BJ (cell line): Measurements from ENCODE around the gene DHRSX. TPM values are rescaled to one million over a fixed set of nuclear protein-coding genes. Genes with fewer than 3 reads are reported as not detected.

Source experiments
- CTCF ChIA-PET: fragments of 350-600 bp; formaldehyde crosslinking; extraction: SDS; loops from one replicate; lab custom pipeline; 2021; ENCODE audit warnings: antibody characterized with exemption, inconsistent platforms; lab: Yijun Ruan, JAX
- POLR2A ChIA-PET: fragments of 300-600 bp; sonication (Branson Sonifier 250); formaldehyde crosslinking; extraction: SDS; loops from one replicate; lab custom pipeline; 2021; ENCODE audit warnings: antibody characterized with exemption; lab: Charles Lee
- DNase-seq: peaks from one replicate; pipeline ENCODE4 v3.0.0-alpha.2; 2011; ENCODE audit warnings: low read depth
- H3K27me3 ChIP-seq: 2 replicates; pipeline ENCODE4 v1.6.0; 2011; ENCODE audit warnings: low read length; ENCODE audit not compliant: control insufficient read depth, insufficient read depth
- H3K36me3 ChIP-seq: 2 replicates; pipeline ENCODE4 v1.5.1; 2011; ENCODE audit warnings: low read length; ENCODE audit not compliant: control insufficient read depth, insufficient read depth
- H3K4me3 ChIP-seq: 2 replicates; pipeline ENCODE4 v1.5.1; 2011; ENCODE audit warnings: low read depth, mild to moderate bottlenecking, control low read depth, low read length
- polyA plus RNA-seq: library from polyadenylated mRNA; depleted of rRNA; stranded (reverse); fragments of >200 nt; gene quantifications from 2 replicates; pipeline ENCODE4 v1.2.3, GENCODE V29; 2011
- TF ChIP-seq, protein P1 (sequence below): IDR thresholded peaks from 2 replicates; pipeline ENCODE4 v1.5.1; 2011; ENCODE audit warnings: low read depth, mild to moderate bottlenecking, control low read depth, inconsistent platforms, low read length, moderate library complexity; ENCODE audit not compliant: insufficient read depth

Gene DHRSX
- polyA plus RNA-seq, 1 experiment = 66.2 TPM

DNA sequence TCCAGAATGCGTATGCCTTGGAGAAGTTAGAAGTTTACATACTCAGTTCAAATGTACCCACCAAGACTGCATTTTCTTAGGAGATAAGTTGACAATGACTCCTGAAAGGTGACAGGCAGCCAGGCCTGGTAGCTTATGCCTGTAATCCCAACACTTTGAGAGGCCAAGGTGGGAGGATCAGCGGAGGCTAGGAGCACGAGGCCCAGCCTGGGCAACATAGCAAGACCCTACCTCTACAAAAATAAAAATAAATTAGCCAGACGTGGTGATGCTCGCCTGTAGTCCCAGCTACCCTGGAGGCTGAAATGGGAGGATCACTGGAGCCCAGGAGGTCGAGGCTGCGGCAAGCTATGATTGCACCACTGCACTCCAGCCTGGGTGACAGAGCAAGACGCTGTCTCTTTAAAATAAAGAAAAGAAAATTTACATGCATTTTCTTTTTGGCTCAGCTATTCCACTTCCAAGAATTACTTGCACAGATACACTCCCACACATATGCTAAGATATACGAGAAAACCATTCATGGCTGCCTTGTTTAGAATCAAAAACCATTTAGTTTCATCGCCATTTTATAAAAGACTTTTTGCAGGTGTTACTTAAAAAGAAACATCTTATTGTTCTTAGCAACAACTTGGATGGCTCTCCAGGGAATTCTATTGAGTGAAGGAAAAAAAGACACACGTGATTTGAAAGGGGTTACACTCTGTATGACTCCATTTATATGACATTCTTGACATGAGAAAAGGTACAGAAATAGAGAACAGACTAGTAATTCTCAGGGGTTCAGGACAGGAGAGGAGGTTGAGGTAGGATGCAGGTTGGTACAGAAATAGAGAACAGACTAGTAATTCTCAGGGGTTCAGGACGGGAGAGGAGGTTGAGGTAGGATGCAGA lies 66.3 kb downstream of the DHRSX start:
- no peak for DNase-seq
- Histone ChIP-seq H3K4me3 (no peak overlapping the region), H3K27me3 (no peaks in the 10 kb centered on the region), H3K36me3 (peaks cover 3% of the 10 kb centered on the region; the same call in 1 of the 2 replicates)
- ChIA-PET POLR2A (no interaction called here), CTCF (no interaction called here)
- TF ChIP-seq, protein P1, sequence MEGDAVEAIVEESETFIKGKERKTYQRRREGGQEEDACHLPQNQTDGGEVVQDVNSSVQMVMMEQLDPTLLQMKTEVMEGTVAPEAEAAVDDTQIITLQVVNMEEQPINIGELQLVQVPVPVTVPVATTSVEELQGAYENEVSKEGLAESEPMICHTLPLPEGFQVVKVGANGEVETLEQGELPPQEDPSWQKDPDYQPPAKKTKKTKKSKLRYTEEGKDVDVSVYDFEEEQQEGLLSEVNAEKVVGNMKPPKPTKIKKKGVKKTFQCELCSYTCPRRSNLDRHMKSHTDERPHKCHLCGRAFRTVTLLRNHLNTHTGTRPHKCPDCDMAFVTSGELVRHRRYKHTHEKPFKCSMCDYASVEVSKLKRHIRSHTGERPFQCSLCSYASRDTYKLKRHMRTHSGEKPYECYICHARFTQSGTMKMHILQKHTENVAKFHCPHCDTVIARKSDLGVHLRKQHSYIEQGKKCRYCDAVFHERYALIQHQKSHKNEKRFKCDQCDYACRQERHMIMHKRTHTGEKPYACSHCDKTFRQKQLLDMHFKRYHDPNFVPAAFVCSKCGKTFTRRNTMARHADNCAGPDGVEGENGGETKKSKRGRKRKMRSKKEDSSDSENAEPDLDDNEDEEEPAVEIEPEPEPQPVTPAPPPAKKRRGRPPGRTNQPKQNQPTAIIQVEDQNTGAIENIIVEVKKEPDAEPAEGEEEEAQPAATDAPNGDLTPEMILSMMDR = no peak

GRCh38 chrX:2432298-2432863 lies 68.4 kb downstream of the DHRSX start:
- CTCF ChIA-PET = no interaction called here
- peaks cover 3% of the 10 kb centered on the region; the same call in 1 of the 2 replicates for H3K36me3 ChIP-seq
- H3K4me3 ChIP-seq = no peak overlapping the region
- no peaks in the 10 kb centered on the region for H3K27me3 ChIP-seq
- TF ChIP-seq, protein P1 = no peak
- DNase-seq = no peak
- POLR2A ChIA-PET = no interaction called here

DNA sequence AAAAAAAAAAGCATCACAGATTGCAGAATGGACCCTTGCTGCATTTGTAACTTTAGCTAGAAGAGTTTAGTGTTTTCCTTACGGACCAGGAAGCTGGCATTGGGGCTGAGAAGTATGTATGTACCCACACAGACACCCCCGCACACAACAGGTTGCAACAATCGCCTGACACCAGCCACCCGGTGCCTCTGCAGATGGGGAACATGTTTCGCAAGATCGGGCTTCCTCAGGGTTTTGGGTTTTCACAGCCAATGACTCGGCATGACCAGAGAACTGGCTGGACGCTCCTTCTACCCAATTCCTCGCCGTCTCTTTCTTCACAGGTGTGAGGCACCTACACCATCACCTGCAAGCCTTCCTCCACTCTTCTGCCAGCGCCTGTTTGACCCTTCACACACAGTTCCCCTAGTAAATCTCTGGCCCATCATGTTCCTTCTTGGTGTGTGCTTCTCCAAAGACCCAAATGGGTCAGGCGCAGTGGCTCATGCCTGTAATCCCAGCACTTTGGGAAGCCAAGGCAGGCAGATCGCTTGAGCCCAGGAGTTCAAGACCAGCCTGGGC lies 70.4 kb downstream of the DHRSX start:
- peaks cover 3% of the 10 kb centered on the region; the same call in 1 of the 2 replicates for H3K36me3 ChIP-seq
- DNase-seq = no peak
- TF ChIP-seq, protein P1 = no peak
- no peak overlapping the region for H3K4me3 ChIP-seq
- no peaks in the 10 kb centered on the region for H3K27me3 ChIP-seq
- ChIA-PET POLR2A (no interaction called here), CTCF (no interaction called here)

DNA sequence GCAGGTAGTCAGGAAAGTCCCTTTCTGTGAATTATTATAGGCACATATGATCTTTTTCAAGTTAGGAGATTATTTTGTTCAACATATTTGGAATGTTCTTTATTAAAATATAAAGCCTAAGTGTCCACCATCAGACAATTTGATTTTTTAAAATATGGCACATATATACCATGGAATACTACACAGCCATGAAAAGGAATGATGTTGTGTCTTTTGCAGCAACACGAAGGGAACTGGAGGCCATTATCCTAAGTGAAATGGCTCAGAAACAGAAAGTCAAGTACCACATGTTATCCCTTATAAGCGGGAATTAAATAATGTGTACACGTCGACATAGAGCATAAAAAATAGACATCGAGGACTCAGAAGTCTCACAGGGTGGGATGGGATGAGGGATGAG lies 73.0 kb downstream of the DHRSX start:
- no peaks in the 10 kb centered on the region for H3K27me3 ChIP-seq
- DNase-seq = no peak
- peaks cover 3% of the 10 kb centered on the region; the same call in 1 of the 2 replicates for H3K36me3 ChIP-seq
- ChIA-PET CTCF (no interaction called here), POLR2A (no interaction called here)
- no peak overlapping the region for H3K4me3 ChIP-seq
- TF ChIP-seq, protein P1 = no peak

- H3K27me3 ChIP-seq = no peaks in the 10 kb centered on the region
- ChIA-PET POLR2A (no interaction called here), CTCF (no interaction called here)
- peaks cover 3% of the 10 kb centered on the region; the same call in 1 of the 2 replicates for H3K36me3 ChIP-seq
- no peak for DNase-seq
- TF ChIP-seq, protein P1 = no peak
- no peak overlapping the region for H3K4me3 ChIP-seq
These were observed 73.6 kb downstream of the DHRSX start for GRCh38 chrX:2427147-2427546.
